ENCODE results near the gene ZNF701. TPM values are rescaled to one million over a fixed set of nuclear protein-coding genes. Genes with fewer than 3 reads are reported as not detected.
A peak's percentile ranks its signal among the peaks of the same experiment; 100 is the strongest.
"Not testable (repeated sequence)": the region's sequence is repeated elsewhere in the genome, so short reads cannot be mapped to it uniquely, and the experiment has no call there.

ZNF701 gene
- total RNA-seq, 2 experiments from 2014 or later = 34.3 to 35.8 TPM

- H3K4me3 Mint-ChIP-seq; ATAC-seq; CTCF ChIA-PET; DNase-seq; H3K27ac Mint-ChIP-seq; H3K27me3 Mint-ChIP-seq (ENCODE audit: low read depth): not testable (repeated sequence)
- H3K36me3 Mint-ChIP-seq (ENCODE audit: low read depth) = peaks cover 87% of the 10 kb centered on the region
- H3K4me1 Mint-ChIP-seq (ENCODE audit: low read depth) = peaks cover 43% of the 10 kb centered on the region
- H3K9me3 Mint-ChIP-seq (ENCODE audit: insufficient read depth) = peaks cover 44% of the 10 kb centered on the region
- POLR2A ChIA-PET = interaction anchor here (0.6 kb wide), 1 partner anchor 85 kb away, joined by 4 read pairs; no protein-coding TSS in a partner anchor
Measured at GRCh38 chr19:52541176-52541575, 28.9 kb upstream of the ZNF701 start.

- ATAC-seq = no peak
- ChIA-PET POLR2A (interaction anchor here (0.6 kb wide), 1 partner anchor 85 kb away, joined by 4 read pairs; no protein-coding TSS in a partner anchor), CTCF (no interaction called here)
- H3K9me3 Mint-ChIP-seq (ENCODE audit: insufficient read depth) = peaks cover 44% of the 10 kb centered on the region
- H3K27me3 Mint-ChIP-seq (ENCODE audit: low read depth) = no peaks in the 10 kb centered on the region
- DNase-seq = no peak
- peaks cover 40% of the 10 kb centered on the region for H3K4me1 Mint-ChIP-seq (ENCODE audit: low read depth)
- H3K4me3 Mint-ChIP-seq = no peak overlapping the region
- no peak overlapping the region for H3K27ac Mint-ChIP-seq
- H3K36me3 Mint-ChIP-seq (ENCODE audit: low read depth) = peaks cover 88% of the 10 kb centered on the region
Measured at GRCh38 chr19:52541608-52542007, 28.5 kb upstream of the ZNF701 start.

- CTCF ChIA-PET; H3K27me3 Mint-ChIP-seq (ENCODE audit: low read depth); DNase-seq; ATAC-seq; POLR2A ChIA-PET: not testable (repeated sequence)
- Mint-ChIP-seq H3K27ac (peak overlapping the region; percentile 81), H3K36me3 (ENCODE audit: low read depth) (peaks cover 89% of the 10 kb centered on the region), H3K9me3 (ENCODE audit: insufficient read depth) (peaks cover 44% of the 10 kb centered on the region), H3K4me1 (ENCODE audit: low read depth) (peaks cover 31% of the 10 kb centered on the region), H3K4me3 (peak overlapping the region; percentile 34)
Measured at GRCh38 chr19:52542541-52542940, 27.5 kb upstream of the ZNF701 start.

- peaks cover 46% of the 10 kb centered on the region for H3K9me3 Mint-ChIP-seq (ENCODE audit: insufficient read depth)
- peak overlapping the region; percentile 81 for H3K27ac Mint-ChIP-seq
- CTCF ChIA-PET = no interaction called here
- H3K36me3 Mint-ChIP-seq (ENCODE audit: low read depth) = peaks cover 93% of the 10 kb centered on the region
- POLR2A ChIA-PET = no interaction called here
- no peaks in the 10 kb centered on the region for H3K27me3 Mint-ChIP-seq (ENCODE audit: low read depth)
- H3K4me3 Mint-ChIP-seq = peak overlapping the region; percentile 34
- peak; percentile 89 for ATAC-seq
- H3K4me1 Mint-ChIP-seq (ENCODE audit: low read depth) = peaks cover 29% of the 10 kb centered on the region
- DNase-seq = peak; percentile 70
Measured at GRCh38 chr19:52542984-52543664, 27.0 kb upstream of the ZNF701 start.

GRCh38 chr19:52554216-52554971 lies 15.7 kb upstream of the ZNF701 start:
- DNase-seq (no peak), ATAC-seq (no peak)
- Mint-ChIP-seq H3K4me1 (ENCODE audit: low read depth) (no peaks in the 10 kb centered on the region), H3K4me3 (no peak overlapping the region), H3K27ac (no peak overlapping the region), H3K9me3 (ENCODE audit: insufficient read depth) (peaks cover 53% of the 10 kb centered on the region), H3K36me3 (ENCODE audit: low read depth) (peaks cover 90% of the 10 kb centered on the region), H3K27me3 (ENCODE audit: low read depth) (no peaks in the 10 kb centered on the region)
- POLR2A ChIA-PET = no interaction called here
- CTCF ChIA-PET = no interaction called here

GRCh38 chr19:52557231-52557995 lies 12.7 kb upstream of the ZNF701 start:
- no peak for ATAC-seq
- H3K36me3 Mint-ChIP-seq (ENCODE audit: low read depth) = peaks cover 87% of the 10 kb centered on the region
- H3K4me3 Mint-ChIP-seq = no peak overlapping the region
- H3K27me3 Mint-ChIP-seq (ENCODE audit: low read depth) = no peaks in the 10 kb centered on the region
- DNase-seq = no peak
- ChIA-PET CTCF (no interaction called here), POLR2A (interaction anchor here (0.6 kb wide), 1 partner anchor 9 kb away, joined by 4 read pairs; no protein-coding TSS in a partner anchor)
- no peak overlapping the region for H3K27ac Mint-ChIP-seq
- H3K4me1 Mint-ChIP-seq (ENCODE audit: low read depth) = no peaks in the 10 kb centered on the region
- H3K9me3 Mint-ChIP-seq (ENCODE audit: insufficient read depth) = peaks cover 54% of the 10 kb centered on the region

- DNase-seq; H3K27me3 Mint-ChIP-seq (ENCODE audit: low read depth); POLR2A ChIA-PET; H3K4me3 Mint-ChIP-seq; H3K4me1 Mint-ChIP-seq (ENCODE audit: low read depth); ATAC-seq; CTCF ChIA-PET; H3K27ac Mint-ChIP-seq: not testable (repeated sequence)
- Mint-ChIP-seq H3K9me3 (ENCODE audit: insufficient read depth) (peaks cover 51% of the 10 kb centered on the region), H3K36me3 (ENCODE audit: low read depth) (peaks cover 87% of the 10 kb centered on the region)
Measured at GRCh38 chr19:52558732-52559445, 11.2 kb upstream of the ZNF701 start.

GRCh38 chr19:52561611-52562010 lies 8.5 kb upstream of the ZNF701 start:
- H3K4me3 Mint-ChIP-seq; H3K27ac Mint-ChIP-seq; POLR2A ChIA-PET; ATAC-seq; H3K27me3 Mint-ChIP-seq (ENCODE audit: low read depth); CTCF ChIA-PET; DNase-seq; H3K4me1 Mint-ChIP-seq (ENCODE audit: low read depth): not testable (repeated sequence)
- Mint-ChIP-seq H3K9me3 (ENCODE audit: insufficient read depth) (peaks cover 45% of the 10 kb centered on the region), H3K36me3 (ENCODE audit: low read depth) (peaks cover 80% of the 10 kb centered on the region)

- Mint-ChIP-seq H3K4me1 (ENCODE audit: low read depth) (peaks cover 16% of the 10 kb centered on the region), H3K36me3 (ENCODE audit: low read depth) (peaks cover 69% of the 10 kb centered on the region), H3K27me3 (ENCODE audit: low read depth) (no peaks in the 10 kb centered on the region), H3K9me3 (ENCODE audit: insufficient read depth) (peaks cover 30% of the 10 kb centered on the region), H3K4me3 (no peak overlapping the region), H3K27ac (no peak overlapping the region)
- CTCF ChIA-PET = no interaction called here
- DNase-seq (no peak), ATAC-seq (no peak)
- POLR2A ChIA-PET = interaction anchor here (0.6 kb wide), 1 partner anchor 8 kb away, joined by 4 read pairs; no protein-coding TSS in a partner anchor
Measured at GRCh38 chr19:52566121-52566520, 4.0 kb upstream of the ZNF701 start.

- DNase-seq (no peak), ATAC-seq (no peak)
- ChIA-PET CTCF (no interaction called here), POLR2A (interaction anchor here (0.6 to 0.8 kb wide), 2 partner anchors 9 to 13 kb away, joined by 4 to 6 read pairs; no protein-coding TSS in a partner anchor)
- peaks cover 21% of the 10 kb centered on the region for H3K4me1 Mint-ChIP-seq (ENCODE audit: low read depth)
- H3K27ac Mint-ChIP-seq = no peak overlapping the region
- H3K9me3 Mint-ChIP-seq (ENCODE audit: insufficient read depth) = peaks cover 34% of the 10 kb centered on the region
- H3K4me3 Mint-ChIP-seq = no peak overlapping the region
- no peaks in the 10 kb centered on the region for H3K27me3 Mint-ChIP-seq (ENCODE audit: low read depth)
- H3K36me3 Mint-ChIP-seq (ENCODE audit: low read depth) = peaks cover 69% of the 10 kb centered on the region
Measured at GRCh38 chr19:52566588-52566987, 3.5 kb upstream of the ZNF701 start.

- ChIA-PET POLR2A (no interaction called here), CTCF (no interaction called here)
- DNase-seq (no peak), ATAC-seq (no peak)
- Mint-ChIP-seq H3K4me3 (no peak overlapping the region), H3K4me1 (ENCODE audit: low read depth) (peaks cover 31% of the 10 kb centered on the region), H3K9me3 (ENCODE audit: insufficient read depth) (peaks cover 42% of the 10 kb centered on the region), H3K27ac (no peak overlapping the region), H3K36me3 (ENCODE audit: low read depth) (peaks cover 71% of the 10 kb centered on the region), H3K27me3 (ENCODE audit: low read depth) (no peaks in the 10 kb centered on the region)
Measured at GRCh38 chr19:52567921-52568320, 2.2 kb upstream of the ZNF701 start.
